GM12874 (cell line): ENCODE measurements around the gene PSMC2.

Source experiments
- TF ChIP-seq, protein P1 (sequence below): IDR thresholded peaks from 2 replicates; pipeline ENCODE4 v1.5.1; 2011; ENCODE audit warnings: low read depth, mild to moderate bottlenecking, control low read depth, low read length, moderate library complexity; ENCODE audit not compliant: insufficient read depth

Gene PSMC2

DNA sequence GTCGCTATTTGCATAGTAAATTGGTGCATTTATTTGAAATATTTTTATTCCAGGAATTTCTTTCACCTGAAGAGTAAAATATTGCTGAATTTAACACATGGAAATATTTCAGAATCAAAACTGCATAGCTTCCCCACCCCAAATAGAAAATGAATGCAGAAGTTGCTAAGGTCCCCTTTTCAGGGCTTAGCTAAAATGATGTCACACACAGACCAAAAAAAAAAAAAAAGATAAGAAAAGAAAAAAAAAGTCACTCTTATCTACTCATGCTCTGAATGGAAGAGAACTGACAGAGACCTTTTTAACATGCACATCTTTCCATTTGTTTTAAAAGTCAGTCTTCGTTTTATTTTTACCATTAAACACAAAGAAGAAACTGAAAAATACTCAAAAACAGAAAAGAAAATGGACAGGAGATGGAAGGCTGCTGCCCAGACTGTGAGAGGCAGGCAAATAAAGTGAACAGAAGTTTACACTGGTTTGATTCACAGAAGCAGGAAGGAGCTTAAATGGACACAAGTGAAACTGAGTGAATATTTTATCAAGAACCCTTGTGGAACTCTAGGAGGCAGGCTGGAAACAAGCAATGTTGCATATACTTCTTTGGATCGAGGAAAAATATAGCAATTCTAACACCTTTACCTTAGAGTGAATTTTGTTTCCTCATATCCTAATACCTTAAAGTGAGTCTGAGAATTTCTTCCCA lies 32.0 kb downstream of the PSMC2 start:
- TF ChIP-seq, protein P1, sequence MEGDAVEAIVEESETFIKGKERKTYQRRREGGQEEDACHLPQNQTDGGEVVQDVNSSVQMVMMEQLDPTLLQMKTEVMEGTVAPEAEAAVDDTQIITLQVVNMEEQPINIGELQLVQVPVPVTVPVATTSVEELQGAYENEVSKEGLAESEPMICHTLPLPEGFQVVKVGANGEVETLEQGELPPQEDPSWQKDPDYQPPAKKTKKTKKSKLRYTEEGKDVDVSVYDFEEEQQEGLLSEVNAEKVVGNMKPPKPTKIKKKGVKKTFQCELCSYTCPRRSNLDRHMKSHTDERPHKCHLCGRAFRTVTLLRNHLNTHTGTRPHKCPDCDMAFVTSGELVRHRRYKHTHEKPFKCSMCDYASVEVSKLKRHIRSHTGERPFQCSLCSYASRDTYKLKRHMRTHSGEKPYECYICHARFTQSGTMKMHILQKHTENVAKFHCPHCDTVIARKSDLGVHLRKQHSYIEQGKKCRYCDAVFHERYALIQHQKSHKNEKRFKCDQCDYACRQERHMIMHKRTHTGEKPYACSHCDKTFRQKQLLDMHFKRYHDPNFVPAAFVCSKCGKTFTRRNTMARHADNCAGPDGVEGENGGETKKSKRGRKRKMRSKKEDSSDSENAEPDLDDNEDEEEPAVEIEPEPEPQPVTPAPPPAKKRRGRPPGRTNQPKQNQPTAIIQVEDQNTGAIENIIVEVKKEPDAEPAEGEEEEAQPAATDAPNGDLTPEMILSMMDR = no peak

DNA sequence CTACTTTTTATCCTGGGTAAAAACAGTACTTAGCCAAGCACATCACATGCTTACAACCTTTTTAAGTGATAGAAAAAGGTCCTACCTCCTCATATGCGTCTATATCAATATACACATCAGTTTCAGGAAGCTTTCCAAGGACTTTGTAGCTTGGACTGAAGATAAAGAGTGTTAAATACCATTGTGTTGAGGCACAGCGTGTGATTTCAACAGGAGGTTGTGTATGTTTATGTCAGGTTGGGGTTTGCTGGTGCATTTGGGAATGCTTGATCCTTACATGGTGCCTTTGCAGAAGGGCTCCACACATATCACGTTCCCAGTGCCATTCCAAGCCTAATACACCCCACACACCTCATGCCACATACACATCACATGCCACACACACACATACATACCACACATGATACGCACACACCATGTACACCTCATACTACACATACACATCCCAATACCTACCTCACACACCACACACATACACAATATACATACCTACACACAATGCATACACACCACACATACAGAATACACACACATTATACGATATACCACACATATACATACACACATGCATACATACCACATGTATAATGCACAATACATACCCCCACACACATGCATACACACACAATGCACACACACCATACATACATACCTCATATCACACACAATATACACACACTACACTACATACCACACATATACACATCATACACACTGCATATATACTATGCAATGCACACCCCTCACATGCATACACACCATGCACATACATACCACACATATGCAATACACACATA lies 33.1 kb downstream of the PSMC2 start:
- TF ChIP-seq, protein P1 = no peak

GRCh38 chr7:103381280-103382031 lies 34.0 kb downstream of the PSMC2 start:
- TF ChIP-seq, protein P1 = no peak

DNA sequence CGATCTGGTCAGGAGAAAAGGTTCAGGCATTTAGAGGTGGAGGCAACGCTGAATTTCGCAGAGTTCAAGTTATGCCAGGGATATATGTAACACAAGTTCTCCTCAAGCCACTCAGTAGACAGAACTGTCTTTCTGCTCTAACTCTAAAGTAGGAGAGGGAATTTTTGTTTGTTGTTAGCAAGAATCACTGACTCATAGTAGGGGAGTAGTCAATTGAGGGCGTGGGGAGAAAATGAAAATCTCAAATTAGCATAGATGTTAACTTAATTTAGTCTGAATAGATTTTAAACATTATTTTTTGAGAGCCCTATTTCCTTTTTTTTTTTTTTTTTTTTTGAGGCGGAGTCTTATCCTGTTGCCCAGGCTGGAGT lies 34.6 kb downstream of the PSMC2 start:
- TF ChIP-seq, protein P1 = no peak

DNA sequence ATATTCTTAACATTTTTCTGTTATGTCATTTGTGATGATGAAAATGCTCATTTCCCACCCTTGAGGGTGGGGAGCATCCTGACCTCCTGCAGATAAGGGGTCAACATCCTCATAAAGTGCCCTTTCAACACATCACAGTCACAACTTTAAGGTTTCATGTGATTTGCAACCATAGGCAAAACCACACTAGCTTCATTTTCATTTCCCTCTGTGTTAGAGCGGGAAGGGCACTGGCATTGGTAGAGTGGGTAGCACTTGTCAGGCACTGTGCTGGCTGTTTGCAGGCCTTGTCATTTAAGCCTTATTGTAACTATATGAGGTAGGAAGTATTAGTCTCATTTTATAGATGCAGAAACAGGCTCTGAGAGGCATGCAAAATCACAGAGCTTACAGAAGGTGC lies 39.8 kb downstream of the PSMC2 start:
- TF ChIP-seq, protein P1 = no peak

DNA sequence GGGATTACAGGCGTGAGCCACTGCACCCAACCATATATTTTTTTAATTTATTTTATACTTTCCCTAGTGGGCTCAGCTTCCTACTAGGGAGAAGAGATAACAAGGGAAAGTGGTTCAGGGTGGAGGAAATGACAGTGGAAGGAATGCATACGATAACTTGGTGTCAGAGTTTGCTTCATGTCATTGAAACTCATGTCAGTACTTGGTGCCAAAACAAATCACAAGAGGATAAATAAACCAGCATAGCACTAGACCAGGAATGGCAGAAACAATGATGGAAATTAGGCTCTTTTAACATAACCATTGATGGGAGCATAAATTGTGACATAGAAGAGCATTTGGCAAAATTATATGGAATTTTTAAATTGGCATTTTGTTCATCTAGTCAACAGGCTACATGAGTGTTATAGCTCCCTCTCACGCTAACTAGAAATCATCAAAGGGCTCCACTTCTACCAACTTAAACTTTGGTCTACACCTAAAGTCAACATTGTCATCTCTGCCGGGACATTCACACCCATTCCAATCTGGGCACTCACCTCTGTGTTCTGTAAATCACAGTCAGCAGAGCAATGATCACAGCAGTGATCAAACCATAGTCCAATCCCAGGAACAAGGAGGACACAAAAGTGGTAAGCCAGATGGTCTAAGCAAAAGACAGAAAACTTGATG lies 41.2 kb downstream of the PSMC2 start:
- TF ChIP-seq, protein P1 = no peak

DNA sequence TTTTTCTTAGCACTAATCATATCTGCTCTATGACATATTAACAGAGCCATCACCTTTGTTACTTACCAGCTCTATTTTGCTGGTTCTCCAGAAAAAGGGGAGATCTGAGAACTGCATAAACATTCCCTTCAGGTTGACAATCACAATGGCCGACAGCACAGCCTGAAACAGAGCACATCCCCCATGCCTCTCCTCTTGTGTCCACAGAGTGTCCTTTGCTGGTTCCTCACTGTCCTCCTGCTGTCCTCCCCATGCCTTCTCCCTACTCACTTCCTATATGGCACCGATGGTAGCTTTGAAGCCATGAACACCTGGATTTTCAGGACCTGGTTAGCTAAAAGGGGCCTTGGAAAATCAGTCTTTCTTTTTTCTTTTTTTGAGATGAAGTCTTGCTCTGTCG lies 41.8 kb downstream of the PSMC2 start:
- TF ChIP-seq, protein P1 = no peak
